ENCODE data around the gene ATP1A4.

GRCh38 chr1:160217481-160218051, 66.2 kb downstream of the ATP1A4 start:
- TF ChIP-seq SIN3A (IDR thresholded peaks at IDR 0.05; ENCODE audit: borderline replicate concordance, insufficient read depth, low read length) (no peak), POLR2AphosphoS5 (IDR thresholded peaks at IDR 0.05; ENCODE audit: low read depth, low read length) (no peak), REST (IDR thresholded peaks at IDR 0.05; ENCODE audit: insufficient read depth in 1 of 2, low read depth in 2 of 2, low read length in 2 of 2) (no peak), TAF1 (IDR thresholded peaks at IDR 0.05; ENCODE audit: borderline replicate concordance, insufficient read depth, low read length) (no peak), FOXP2 (optimal IDR thresholded peaks at IDR 0.05; ENCODE audit: borderline replicate concordance, extremely low read depth, extremely low read length, insufficient read depth) (no peak)
